GM12878 (cell line): ENCODE results near the gene OR51F2. TPM values are rescaled to one million over a fixed set of nuclear protein-coding genes. Genes with fewer than 3 reads are reported as not detected.

Experiments used
- polyA plus RNA-seq, 11 experiments: library from polyadenylated mRNA; depleted of rRNA in 4 of 11; unstranded in 6 of 11; stranded (reverse) in 5 of 11; fragments of >200 nt; fragmentation: Nextera tagmentation in 4 of 11; fragmentation: Illumina TruSeq in 1 of 11; extraction: Ambion mirVana in 4 of 11; extraction: Trizol in 1 of 11; gene quantifications; 1 replicate in 1 of 11; 2 replicates in 10 of 11; pipeline versions ENCODE4 v1.2.1 to v1.2.3, GENCODE V29; 2011 to 2016; ENCODE audit warnings: inconsistent platforms in 2 of 11, missing spikeins in 2 of 11, low read depth in 1 of 11
- total RNA-seq, 4 experiments: library from RNA; depleted of rRNA in 3 of 4; stranded (reverse); fragments of >200 nt in 3 of 4; fragmentation: Illumina TruSeq in 1 of 4; extraction: Trizol in 1 of 4; gene quantifications; 2 replicates each; pipeline versions ENCODE4 v1.2.1 to v1.2.3, GENCODE V29; 2013 to 2021
- TF ChIP-seq, protein P1 (sequence below): IDR thresholded peaks from 2 replicates; pipeline ENCODE4 v1.6.1; 2012; ENCODE audit warnings: mild to moderate bottlenecking, low read depth, low read length
- TF ChIP-seq, protein P2 (sequence below): fragments of 450-650 bp; IDR thresholded peaks from 2 replicates; pipeline ENCODE4 v1.6.1; 2016; ENCODE audit warnings: mild to moderate bottlenecking, moderate library complexity, borderline replicate concordance
- TF ChIP-seq, protein P3 (sequence below): fragments of 450-650 bp; IDR thresholded peaks from 2 replicates; pipeline ENCODE4 v1.6.1; 2017; ENCODE audit warnings: mild to moderate bottlenecking

OR51F2 gene
- total and polyA plus RNA-seq, 10 of the 15 experiments (the other 5 are each of a cell fraction or from before 2014, with no cell fraction given) = not detected

DNA sequence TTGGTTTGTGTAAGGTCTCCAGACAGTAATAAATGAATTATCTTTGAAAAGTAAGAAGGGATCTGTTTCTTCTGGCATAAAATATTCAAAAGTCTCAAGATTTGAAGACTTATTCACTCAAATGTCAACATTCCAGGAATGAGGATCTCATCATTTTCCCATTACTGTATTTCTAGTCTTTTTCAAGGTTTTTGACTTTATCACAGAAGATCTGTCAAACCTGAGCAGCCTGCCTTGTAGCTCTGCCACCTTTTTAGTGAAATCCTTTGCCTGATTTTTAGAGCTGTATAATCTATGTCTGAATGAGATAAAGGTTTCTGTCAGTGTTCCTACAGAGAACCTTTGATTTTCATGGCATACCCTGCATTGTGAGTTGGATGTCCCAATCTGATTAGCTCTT lies 4.0 kb downstream of the OR51F2 start (continued):
- TF ChIP-seq, protein P1, sequence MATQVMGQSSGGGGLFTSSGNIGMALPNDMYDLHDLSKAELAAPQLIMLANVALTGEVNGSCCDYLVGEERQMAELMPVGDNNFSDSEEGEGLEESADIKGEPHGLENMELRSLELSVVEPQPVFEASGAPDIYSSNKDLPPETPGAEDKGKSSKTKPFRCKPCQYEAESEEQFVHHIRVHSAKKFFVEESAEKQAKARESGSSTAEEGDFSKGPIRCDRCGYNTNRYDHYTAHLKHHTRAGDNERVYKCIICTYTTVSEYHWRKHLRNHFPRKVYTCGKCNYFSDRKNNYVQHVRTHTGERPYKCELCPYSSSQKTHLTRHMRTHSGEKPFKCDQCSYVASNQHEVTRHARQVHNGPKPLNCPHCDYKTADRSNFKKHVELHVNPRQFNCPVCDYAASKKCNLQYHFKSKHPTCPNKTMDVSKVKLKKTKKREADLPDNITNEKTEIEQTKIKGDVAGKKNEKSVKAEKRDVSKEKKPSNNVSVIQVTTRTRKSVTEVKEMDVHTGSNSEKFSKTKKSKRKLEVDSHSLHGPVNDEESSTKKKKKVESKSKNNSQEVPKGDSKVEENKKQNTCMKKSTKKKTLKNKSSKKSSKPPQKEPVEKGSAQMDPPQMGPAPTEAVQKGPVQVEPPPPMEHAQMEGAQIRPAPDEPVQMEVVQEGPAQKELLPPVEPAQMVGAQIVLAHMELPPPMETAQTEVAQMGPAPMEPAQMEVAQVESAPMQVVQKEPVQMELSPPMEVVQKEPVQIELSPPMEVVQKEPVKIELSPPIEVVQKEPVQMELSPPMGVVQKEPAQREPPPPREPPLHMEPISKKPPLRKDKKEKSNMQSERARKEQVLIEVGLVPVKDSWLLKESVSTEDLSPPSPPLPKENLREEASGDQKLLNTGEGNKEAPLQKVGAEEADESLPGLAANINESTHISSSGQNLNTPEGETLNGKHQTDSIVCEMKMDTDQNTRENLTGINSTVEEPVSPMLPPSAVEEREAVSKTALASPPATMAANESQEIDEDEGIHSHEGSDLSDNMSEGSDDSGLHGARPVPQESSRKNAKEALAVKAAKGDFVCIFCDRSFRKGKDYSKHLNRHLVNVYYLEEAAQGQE = no peak
- TF ChIP-seq, protein P2, sequence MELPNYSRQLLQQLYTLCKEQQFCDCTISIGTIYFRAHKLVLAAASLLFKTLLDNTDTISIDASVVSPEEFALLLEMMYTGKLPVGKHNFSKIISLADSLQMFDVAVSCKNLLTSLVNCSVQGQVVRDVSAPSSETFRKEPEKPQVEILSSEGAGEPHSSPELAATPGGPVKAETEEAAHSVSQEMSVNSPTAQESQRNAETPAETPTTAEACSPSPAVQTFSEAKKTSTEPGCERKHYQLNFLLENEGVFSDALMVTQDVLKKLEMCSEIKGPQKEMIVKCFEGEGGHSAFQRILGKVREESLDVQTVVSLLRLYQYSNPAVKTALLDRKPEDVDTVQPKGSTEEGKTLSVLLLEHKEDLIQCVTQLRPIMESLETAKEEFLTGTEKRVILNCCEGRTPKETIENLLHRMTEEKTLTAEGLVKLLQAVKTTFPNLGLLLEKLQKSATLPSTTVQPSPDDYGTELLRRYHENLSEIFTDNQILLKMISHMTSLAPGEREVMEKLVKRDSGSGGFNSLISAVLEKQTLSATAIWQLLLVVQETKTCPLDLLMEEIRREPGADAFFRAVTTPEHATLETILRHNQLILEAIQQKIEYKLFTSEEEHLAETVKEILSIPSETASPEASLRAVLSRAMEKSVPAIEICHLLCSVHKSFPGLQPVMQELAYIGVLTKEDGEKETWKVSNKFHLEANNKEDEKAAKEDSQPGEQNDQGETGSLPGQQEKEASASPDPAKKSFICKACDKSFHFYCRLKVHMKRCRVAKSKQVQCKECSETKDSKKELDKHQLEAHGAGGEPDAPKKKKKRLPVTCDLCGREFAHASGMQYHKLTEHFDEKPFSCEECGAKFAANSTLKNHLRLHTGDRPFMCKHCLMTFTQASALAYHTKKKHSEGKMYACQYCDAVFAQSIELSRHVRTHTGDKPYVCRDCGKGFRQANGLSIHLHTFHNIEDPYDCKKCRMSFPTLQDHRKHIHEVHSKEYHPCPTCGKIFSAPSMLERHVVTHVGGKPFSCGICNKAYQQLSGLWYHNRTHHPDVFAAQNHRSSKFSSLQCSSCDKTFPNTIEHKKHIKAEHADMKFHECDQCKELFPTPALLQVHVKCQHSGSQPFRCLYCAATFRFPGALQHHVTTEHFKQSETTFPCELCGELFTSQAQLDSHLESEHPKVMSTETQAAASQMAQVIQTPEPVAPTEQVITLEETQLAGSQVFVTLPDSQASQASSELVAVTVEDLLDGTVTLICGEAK = no peak
- TF ChIP-seq, protein P3, sequence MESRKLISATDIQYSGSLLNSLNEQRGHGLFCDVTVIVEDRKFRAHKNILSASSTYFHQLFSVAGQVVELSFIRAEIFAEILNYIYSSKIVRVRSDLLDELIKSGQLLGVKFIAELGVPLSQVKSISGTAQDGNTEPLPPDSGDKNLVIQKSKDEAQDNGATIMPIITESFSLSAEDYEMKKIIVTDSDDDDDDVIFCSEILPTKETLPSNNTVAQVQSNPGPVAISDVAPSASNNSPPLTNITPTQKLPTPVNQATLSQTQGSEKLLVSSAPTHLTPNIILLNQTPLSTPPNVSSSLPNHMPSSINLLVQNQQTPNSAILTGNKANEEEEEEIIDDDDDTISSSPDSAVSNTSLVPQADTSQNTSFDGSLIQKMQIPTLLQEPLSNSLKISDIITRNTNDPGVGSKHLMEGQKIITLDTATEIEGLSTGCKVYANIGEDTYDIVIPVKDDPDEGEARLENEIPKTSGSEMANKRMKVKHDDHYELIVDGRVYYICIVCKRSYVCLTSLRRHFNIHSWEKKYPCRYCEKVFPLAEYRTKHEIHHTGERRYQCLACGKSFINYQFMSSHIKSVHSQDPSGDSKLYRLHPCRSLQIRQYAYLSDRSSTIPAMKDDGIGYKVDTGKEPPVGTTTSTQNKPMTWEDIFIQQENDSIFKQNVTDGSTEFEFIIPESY = no peak
- TF ChIP-seq, all 136 proteins: peak for 0
